Measurements from ENCODE around the gene TEF.

Gene TEF

DNA sequence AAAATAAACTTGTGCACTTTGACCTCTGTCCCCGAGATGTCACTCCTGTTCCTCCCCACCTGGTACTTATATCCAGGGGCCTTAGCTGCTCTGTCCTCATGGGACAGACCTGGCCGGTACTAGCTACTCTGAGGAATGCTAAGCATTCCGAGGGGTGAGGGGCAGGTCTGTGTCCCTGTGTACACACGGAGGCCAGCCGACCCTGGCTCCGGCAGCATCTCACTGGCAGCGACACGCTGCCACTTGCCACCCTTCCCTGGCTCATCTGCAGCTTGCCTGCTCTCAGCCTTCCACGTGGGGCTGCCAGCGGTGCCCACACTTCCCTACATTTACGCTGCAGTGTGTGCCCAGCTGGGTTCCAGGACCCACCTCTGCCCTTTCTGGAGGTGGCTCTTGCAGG is 21.6 kb upstream of the TEF start:
- no peak overlapping the region for H3K4me3 ChIP-seq (ENCODE audit: low read depth, low read length)
- DNase-seq (ENCODE audit: low read depth): no peak
- TF ChIP-seq, protein P1, sequence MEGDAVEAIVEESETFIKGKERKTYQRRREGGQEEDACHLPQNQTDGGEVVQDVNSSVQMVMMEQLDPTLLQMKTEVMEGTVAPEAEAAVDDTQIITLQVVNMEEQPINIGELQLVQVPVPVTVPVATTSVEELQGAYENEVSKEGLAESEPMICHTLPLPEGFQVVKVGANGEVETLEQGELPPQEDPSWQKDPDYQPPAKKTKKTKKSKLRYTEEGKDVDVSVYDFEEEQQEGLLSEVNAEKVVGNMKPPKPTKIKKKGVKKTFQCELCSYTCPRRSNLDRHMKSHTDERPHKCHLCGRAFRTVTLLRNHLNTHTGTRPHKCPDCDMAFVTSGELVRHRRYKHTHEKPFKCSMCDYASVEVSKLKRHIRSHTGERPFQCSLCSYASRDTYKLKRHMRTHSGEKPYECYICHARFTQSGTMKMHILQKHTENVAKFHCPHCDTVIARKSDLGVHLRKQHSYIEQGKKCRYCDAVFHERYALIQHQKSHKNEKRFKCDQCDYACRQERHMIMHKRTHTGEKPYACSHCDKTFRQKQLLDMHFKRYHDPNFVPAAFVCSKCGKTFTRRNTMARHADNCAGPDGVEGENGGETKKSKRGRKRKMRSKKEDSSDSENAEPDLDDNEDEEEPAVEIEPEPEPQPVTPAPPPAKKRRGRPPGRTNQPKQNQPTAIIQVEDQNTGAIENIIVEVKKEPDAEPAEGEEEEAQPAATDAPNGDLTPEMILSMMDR (IDR thresholded peaks at IDR 0.05; ENCODE audit: low read depth, low read length, missing control alignments): no peak

DNA sequence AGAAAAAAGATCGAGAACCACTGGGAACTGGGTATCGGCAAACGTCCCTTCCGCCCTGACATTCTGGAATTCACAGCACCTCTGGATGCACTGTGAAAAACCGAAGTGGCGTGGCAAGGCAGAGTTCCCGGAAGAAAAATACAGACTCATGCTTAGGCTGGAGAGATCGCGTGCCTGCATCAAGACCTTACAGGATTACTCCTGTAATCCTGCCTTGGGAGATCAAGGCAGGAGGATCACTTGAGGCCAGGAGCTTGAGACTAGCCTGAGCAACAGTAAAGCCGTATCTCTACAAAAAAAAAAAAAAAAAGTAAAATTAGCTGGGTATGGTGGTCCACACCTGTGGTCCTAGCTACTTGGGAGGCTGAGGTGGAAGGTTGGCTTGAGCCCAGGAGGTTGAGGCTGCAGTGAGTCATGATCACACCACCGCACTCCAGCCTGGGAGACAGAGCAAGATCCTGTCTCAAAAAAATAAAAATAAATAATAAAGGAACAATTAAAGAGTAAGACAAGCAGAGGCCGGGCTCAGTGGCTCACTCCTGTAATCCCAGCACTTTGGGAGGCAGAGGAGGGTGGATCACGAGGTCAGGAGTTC is 19.9 kb upstream of the TEF start:
- no peak overlapping the region for H3K4me3 ChIP-seq (ENCODE audit: low read depth, low read length)
- DNase-seq (ENCODE audit: low read depth): no peak
- TF ChIP-seq, protein P1 (IDR thresholded peaks at IDR 0.05; ENCODE audit: low read depth, low read length, missing control alignments): no peak

DNA sequence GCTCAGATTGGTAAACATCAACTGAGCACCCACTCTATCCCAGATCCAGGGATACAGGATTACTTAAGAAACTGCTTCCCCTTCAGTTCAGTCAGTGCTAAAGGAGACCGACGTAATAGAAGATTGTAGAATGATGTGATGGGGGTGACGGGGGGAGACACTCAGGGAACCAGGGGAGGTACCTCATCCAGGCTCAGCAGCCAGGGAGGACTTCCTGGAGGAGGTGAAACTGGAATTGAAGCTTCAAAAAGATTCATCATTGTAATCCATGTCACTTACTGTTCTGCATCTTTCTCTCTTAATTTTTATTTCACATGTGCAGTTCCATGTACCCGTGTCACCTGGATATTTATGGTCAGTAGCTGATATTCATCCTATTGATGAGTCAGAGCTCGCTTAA is 19.1 kb upstream of the TEF start:
- TF ChIP-seq, protein P1 (IDR thresholded peaks at IDR 0.05; ENCODE audit: low read depth, low read length, missing control alignments): no peak
- no peak for DNase-seq (ENCODE audit: low read depth)
- H3K4me3 ChIP-seq (ENCODE audit: low read depth, low read length): no peak overlapping the region

DNA sequence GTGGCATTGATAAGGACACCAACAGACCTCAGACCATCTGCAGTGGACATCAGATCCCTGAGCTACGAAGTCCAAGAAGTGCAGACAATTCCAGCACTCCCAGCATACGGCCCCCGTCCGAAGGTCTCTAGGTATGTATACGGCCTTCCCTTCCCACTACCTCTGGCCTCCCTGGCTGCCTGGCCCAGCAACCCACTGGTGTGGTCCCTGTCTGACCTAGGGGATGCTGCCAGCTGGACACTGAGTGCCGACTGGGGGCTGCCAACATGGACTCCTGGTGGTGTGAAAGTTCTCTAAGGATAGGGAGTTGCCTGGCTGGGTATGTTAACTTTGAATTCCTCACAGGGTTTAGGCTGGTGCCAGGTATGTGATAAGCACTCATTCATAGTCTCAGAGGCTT is 17.5 kb upstream of the TEF start:
- DNase-seq (ENCODE audit: low read depth): no peak
- TF ChIP-seq, protein P1 (IDR thresholded peaks at IDR 0.05; ENCODE audit: low read depth, low read length, missing control alignments): no peak

DNA sequence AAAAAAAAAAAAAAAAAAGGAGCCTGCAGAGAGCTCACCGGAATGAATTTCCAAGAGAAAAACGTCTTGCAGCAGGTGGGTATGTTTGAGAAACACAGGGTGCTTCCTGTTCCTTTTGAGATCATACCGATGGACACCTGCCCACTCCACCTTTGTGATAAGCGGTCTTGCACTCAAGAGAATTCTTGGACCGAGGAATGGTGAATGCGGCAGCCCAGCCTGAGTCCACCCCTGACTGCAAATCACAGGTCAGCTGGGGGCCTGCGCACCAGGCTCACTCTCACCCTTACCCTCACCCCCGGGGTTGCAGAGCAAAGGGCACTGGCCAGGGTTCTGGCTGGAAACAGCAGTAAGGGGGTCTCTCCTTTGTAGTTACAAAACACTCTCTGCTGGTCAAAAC is 16.8 kb upstream of the TEF start:
- DNase-seq (ENCODE audit: low read depth): no peak
- no peak overlapping the region for H3K4me3 ChIP-seq (ENCODE audit: low read depth, low read length)
- TF ChIP-seq, protein P1 (IDR thresholded peaks at IDR 0.05; ENCODE audit: low read depth, low read length, missing control alignments): no peak

More for the DNA sequence above, 17.5 kb upstream of the TEF start:
- H3K4me3 ChIP-seq (ENCODE audit: low read depth, low read length): no peak overlapping the region

DNA sequence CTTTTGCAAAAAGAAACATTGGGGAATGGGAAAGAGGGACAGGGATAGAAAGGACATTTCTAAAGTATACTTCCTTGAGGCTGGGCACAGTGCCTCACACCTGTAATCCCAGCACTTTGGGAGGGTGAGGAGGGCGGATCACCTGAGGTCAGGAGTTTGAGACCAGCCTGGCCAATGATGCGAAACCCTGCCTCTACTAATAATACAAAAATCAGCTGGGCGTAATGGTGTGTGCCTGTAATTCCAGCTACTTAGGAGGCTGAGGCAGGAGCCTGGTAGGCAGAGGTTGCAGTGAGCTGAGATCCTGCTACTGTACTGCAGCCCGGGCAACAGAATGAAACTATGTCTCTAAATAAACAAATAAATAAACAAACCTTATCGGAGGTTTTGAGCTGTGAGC is 16.3 kb upstream of the TEF start:
- no peak for DNase-seq (ENCODE audit: low read depth)
- TF ChIP-seq, protein P1 (IDR thresholded peaks at IDR 0.05; ENCODE audit: low read depth, low read length, missing control alignments): no peak

DNA sequence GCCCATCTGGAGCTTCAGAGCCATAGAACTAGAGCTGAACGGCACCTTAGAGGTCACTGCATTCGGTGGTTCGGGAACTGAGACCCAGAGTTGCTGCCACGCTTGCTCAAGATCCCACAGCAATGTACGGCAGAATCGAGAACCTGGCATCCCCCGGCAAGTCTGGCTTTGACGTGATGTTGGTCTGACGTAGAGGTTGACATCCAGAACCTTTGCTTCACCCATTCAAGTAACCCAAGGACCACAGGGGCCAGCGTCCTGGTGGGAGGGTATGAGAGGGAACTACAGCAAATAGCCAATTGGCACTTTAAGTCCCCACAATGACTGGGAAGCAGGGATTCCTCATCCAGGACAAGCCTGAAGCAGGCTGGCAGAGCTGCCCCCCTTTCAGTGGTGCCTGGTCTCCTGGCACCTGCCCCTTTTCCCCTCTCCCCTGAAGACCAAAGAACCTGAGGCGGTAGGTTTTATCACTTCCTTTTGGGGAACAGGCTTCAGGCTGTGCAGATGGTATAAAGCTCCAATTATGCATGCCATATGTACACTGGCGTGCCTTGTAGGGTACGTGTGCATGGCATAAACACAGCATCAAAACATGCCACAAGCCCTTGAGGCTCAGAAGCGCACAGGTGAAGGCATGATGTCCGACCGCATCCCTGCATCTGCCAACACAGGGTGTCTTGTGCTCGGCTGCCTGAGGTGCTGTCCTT is 15.3 kb upstream of the TEF start:
- TF ChIP-seq, protein P1 (IDR thresholded peaks at IDR 0.05; ENCODE audit: low read depth, low read length, missing control alignments): no peak
- no peak for DNase-seq (ENCODE audit: low read depth)
- H3K4me3 ChIP-seq (ENCODE audit: low read depth, low read length): no peak overlapping the region

More for the DNA sequence above, 16.3 kb upstream of the TEF start:
- H3K4me3 ChIP-seq (ENCODE audit: low read depth, low read length): no peak overlapping the region
